Testis (tissue), 3 donors: ENCODE measurements around the gene ACACB. TPM values are rescaled to one million over a fixed set of nuclear protein-coding genes. Genes with fewer than 3 reads are reported as not detected.

Experiments
- DNase-seq: peaks from one replicate; pipeline ENCODE4 v3.0.0-alpha.2; 2019
- H3K27ac ChIP-seq, 2 donors: fragments of 200-600 bp; sonication (generic); one replicate each; pipeline ENCODE4 v1.5.1; 2019
- H3K27me3 ChIP-seq: fragments of 200-600 bp; sonication (generic); one replicate; pipeline ENCODE4 v1.5.1; 2019
- H3K36me3 ChIP-seq: fragments of 200-600 bp; sonication (generic); one replicate; pipeline ENCODE4 v1.5.1; 2017; ENCODE audit warnings: low read depth; ENCODE audit errors: missing control alignments
- H3K4me1 ChIP-seq: fragments of 200-600 bp; sonication (generic); one replicate; pipeline ENCODE4 v1.5.1; 2019
- H3K4me3 ChIP-seq, 2 donors: fragments of 200-600 bp; sonication (generic); one replicate each; pipeline ENCODE4 v1.5.1; 2017 to 2019
- H3K9me3 ChIP-seq: fragments of 200-600 bp; sonication (generic); one replicate; pipeline ENCODE4 v1.5.1; 2017
- POLR2A ChIP-seq: fragments of 450-650 bp; IDR thresholded peaks from one replicate; pipeline ENCODE4 v1.6.1; 2017; ENCODE audit warnings: antibody characterized with exemption, mild to moderate bottlenecking, moderate library complexity
- WGBS, 2 donors: methylation state at CpG; one replicate each; pipeline ENCODE4 v1.1.5; 2018; 5-methylcytosine and 5-hydroxymethylcytosine counted together
- intact Hi-C: fragments of 100-400 bp; cut with DNase I; formaldehyde crosslinking; loops from one replicate; pipeline ENCODE4 v1.15.1; 2023; ENCODE audit warnings: low total_unique reads
- polyA plus RNA-seq: library from polyadenylated mRNA; stranded (reverse); fragments of 350-450 nt; fragmentation: Illumina TruSeq; extraction: RNeasy Lipid Tissue Mini Kit (QIAGEN cat#74804); gene quantifications from one replicate; pipeline ENCODE4 v1.2.3, GENCODE V29; 2014; ENCODE audit warnings: low read depth, low replicate concordance; ENCODE audit not compliant: insufficient read depth
- total RNA-seq, 2 donors: library from RNA; depleted of rRNA; stranded (reverse); fragments of >200 nt; gene quantifications; one replicate each; pipeline ENCODE4 v1.2.3, GENCODE V29; 2016
- TF ChIP-seq, protein P1 (sequence below), 3 experiments: fragments of 450-650 bp in 2 of 3; fragments of 200-600 bp in 1 of 3; sonication (generic) in 1 of 3; IDR thresholded peaks; one replicate each; pipeline ENCODE4 v1.5.1; 2016 to 2019; ENCODE audit warnings: antibody characterized with exemption in 3 of 3, mild to moderate bottlenecking in 2 of 3, moderate library complexity in 1 of 3

ACACB gene
- total and polyA plus RNA-seq, 3 donors from 2014 or later: 25.5 to 96.8 (median 61.6) TPM

DNA sequence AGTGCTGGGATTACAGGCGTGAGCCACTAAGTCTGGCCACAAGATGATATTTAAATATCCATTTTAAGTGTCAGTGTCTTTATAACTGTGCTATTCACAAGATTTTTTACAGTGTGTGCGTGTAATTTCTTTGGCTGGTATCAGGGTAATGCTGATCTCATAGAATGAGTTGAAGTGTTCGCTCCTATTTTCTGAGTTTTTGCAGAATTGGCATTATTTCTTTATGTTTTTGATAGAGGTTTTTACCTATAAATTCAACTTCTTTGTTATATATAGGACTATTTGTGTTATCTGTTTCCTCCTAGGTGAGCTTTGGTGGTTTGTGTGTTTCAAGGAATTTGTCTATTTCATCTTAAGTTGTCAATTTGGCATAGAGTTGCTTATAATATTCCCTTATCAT is 147.1 kb downstream of the ACACB start:
- Histone ChIP-seq H3K36me3 (no peaks in the 10 kb centered on the region), H3K4me3 (no peak overlapping the region), H3K27me3 (no peaks in the 10 kb centered on the region), H3K27ac (no peak overlapping the region), H3K4me1 (no peaks in the 10 kb centered on the region), H3K9me3 (no peaks in the 10 kb centered on the region)
- WGBS, 2 donors: 97 to 100% methylated on average over 3 of the region's 3 CpGs
- TF ChIP-seq POLR2A: no peak
- TF ChIP-seq, protein P1, sequence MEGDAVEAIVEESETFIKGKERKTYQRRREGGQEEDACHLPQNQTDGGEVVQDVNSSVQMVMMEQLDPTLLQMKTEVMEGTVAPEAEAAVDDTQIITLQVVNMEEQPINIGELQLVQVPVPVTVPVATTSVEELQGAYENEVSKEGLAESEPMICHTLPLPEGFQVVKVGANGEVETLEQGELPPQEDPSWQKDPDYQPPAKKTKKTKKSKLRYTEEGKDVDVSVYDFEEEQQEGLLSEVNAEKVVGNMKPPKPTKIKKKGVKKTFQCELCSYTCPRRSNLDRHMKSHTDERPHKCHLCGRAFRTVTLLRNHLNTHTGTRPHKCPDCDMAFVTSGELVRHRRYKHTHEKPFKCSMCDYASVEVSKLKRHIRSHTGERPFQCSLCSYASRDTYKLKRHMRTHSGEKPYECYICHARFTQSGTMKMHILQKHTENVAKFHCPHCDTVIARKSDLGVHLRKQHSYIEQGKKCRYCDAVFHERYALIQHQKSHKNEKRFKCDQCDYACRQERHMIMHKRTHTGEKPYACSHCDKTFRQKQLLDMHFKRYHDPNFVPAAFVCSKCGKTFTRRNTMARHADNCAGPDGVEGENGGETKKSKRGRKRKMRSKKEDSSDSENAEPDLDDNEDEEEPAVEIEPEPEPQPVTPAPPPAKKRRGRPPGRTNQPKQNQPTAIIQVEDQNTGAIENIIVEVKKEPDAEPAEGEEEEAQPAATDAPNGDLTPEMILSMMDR (IDR thresholded peaks at IDR 0.05): no peak
- DNase-seq: no peak
- intact Hi-C loops: loop anchor here (10.0 kb wide), 1 partner anchor 121 kb away; no protein-coding TSS in a partner anchor

DNA sequence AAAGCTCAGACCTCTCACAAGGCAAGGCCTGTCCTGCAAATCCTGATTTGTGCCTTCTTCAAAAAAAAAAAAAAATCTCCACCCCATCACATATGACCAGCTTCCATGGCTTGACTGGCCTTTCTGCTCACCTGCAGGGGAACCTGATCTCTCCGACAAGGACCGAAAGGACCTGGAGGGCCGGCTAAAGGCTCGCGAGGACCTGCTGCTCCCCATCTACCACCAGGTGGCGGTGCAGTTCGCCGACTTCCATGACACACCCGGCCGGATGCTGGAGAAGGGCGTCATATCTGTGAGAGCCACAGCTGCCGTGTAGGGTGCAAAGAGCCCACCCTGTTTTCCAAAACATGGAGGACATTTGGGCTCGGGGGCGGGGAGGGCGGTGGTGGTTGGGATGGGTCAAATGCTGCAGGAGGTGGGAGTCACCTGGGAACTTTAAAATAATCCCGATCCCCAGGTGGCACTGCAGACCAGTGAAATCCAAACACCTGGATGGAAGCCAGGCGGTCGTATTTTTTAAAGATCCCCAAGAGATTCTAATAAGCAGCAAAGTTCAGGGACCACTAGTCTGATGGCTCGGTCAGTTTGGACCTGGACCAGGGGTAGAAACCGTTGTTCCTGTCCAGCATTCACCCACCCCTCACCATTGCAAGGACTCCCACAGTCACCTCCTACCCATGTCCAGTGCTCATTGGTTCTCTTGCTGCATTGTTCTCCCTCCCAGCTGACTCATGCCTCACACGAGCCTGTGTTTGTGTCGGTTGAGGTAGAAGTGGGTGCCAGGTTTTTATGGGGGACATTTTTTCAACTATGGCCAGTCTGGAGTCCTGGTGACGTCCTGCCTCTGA is 147.9 kb downstream of the ACACB start:
- Histone ChIP-seq H3K4me3 (no peak overlapping the region), H3K27me3 (no peaks in the 10 kb centered on the region), H3K4me1 (no peaks in the 10 kb centered on the region), H3K36me3 (no peaks in the 10 kb centered on the region), H3K9me3 (no peaks in the 10 kb centered on the region), H3K27ac (no peak overlapping the region)
- WGBS, 2 donors: 64 to 74% methylated on average over 17 to 23 of the region's 23 CpGs
- DNase-seq: peak; percentile 74
- TF ChIP-seq POLR2A: no peak
- TF ChIP-seq, protein P1 (IDR thresholded peaks at IDR 0.05): peak; percentile 74 to 78 (median 75)
- intact Hi-C loops: loop anchor here (10.0 kb wide), 1 partner anchor 120 kb away; no protein-coding TSS in a partner anchor

DNA sequence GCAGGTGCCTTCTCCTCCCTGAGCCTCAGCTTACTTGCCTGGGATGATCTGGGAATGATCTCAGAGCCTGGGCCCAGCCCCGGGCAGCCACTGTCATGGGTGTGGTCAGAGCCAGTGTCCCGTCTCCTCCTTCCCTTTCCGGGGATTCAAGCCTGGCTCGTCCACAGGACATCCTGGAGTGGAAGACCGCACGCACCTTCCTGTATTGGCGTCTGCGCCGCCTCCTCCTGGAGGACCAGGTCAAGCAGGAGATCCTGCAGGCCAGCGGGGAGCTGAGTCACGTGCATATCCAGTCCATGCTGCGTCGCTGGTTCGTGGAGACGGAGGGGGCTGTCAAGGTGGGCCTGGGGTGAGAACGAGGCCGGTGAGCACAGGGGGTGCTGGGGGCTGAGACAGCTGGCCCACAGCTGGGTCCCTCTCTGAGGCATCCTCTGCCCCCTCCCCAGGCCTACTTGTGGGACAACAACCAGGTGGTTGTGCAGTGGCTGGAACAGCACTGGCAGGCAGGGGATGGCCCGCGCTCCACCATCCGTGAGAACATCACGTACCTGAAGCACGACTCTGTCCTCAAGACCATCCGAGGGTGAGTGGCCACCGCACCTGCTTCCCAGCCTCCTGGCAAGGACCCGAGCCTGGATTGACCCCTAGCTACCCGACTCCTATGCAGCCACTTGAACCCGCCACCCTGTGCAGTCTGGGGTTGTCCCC is 148.7 kb downstream of the ACACB start:
- no peaks in the 10 kb centered on the region for H3K36me3 ChIP-seq
- H3K4me1 ChIP-seq: no peaks in the 10 kb centered on the region
- no peak for DNase-seq
- no peaks in the 10 kb centered on the region for H3K9me3 ChIP-seq
- WGBS, 2 donors: 92 to 94% methylated on average over 13 to 27 of the region's 27 CpGs
- no peak overlapping the region for H3K27ac ChIP-seq
- no peaks in the 10 kb centered on the region for H3K27me3 ChIP-seq
- intact Hi-C loops: loop anchor here (10.0 kb wide), 1 partner anchor 120 kb away; no protein-coding TSS in a partner anchor
- TF ChIP-seq, protein P1 (IDR thresholded peaks at IDR 0.05): no peak
- no peak for TF ChIP-seq POLR2A
- no peak overlapping the region for H3K4me3 ChIP-seq

DNA sequence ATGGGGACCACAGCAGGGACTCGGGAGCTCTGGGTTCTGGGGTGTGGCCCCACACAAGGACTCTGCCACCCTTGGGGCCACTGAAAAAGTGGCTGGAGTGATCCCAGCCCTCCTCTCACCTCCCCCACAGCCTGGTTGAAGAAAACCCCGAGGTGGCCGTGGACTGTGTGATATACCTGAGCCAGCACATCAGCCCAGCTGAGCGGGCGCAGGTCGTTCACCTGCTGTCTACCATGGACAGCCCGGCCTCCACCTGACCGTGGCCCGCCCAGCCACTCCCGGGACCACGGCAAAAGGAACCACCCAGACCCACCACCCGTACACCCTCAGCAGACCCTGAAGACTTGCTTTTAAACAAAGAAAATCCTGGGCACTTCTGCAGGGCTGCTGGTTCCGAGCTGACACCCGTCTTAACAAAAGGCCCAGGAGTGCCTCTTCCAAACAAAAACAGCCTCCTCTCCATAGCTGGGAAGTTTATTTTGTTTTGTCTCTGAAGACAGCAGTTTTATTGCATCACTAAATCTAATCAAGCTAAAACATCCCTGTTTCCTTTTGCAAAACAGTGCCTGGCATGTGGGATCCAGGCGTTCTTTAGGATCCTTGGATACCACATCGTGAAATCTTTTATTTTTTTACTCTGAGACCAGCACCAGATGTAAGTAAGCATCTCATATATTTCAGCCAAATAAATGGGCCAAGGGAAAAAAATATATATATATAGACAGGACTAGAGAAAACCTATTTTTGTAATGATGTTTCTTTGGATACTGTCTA is 149.9 kb downstream of the ACACB start:
- 89 to 90% methylated on average over 5 to 16 of the region's 16 CpGs for WGBS, 2 donors
- no peak overlapping the region for H3K27ac ChIP-seq
- H3K4me1 ChIP-seq: no peaks in the 10 kb centered on the region
- TF ChIP-seq, protein P1 (IDR thresholded peaks at IDR 0.05): no peak
- TF ChIP-seq POLR2A: no peak
- no peaks in the 10 kb centered on the region for H3K27me3 ChIP-seq
- no peaks in the 10 kb centered on the region for H3K36me3 ChIP-seq
- DNase-seq: no peak
- H3K4me3 ChIP-seq: no peak overlapping the region
- no peaks in the 10 kb centered on the region for H3K9me3 ChIP-seq
- intact Hi-C loops: loop anchor here (10.0 kb wide), 1 partner anchor 119 kb away; no protein-coding TSS in a partner anchor
